ENCODE results near the gene CHSY3.

GRCh38 chr5:130111746-130112145 lies 207.5 kb downstream of the CHSY3 start:
- TF ChIP-seq POLR2A (IDR thresholded peaks at IDR 0.05) (no peak), CTCF (IDR thresholded peaks at IDR 0.05) (no peak)
